ENCODE data around the gene STPG4. TPM values are rescaled to one million over a fixed set of nuclear protein-coding genes. Genes with fewer than 3 reads are reported as not detected.

STPG4 gene
- total RNA-seq, 1 experiment from 2014 or later, result 0.13 TPM

GRCh38 chr2:47080888-47081301 is 74.2 kb downstream of the STPG4 start:
- H3K79me1 ChIP-seq (ENCODE audit: insufficient read depth, low read depth, low read length, poor library complexity, severe bottlenecking), result no peaks in the 10 kb centered on the region
- H3K4me1 Mint-ChIP-seq, result peaks cover 40 to 57% of the 10 kb centered on the region in 2 experiments

More at GRCh38 chr2:47080888-47081301, 74.2 kb downstream of the STPG4 start:
- Histone ChIP-seq H3K9me3 (ENCODE audit: control insufficient read depth, low read depth, low read length) (no peaks in the 10 kb centered on the region), H3K4ac (ENCODE audit: low read depth, low read length) (no peak overlapping the region), H2BK15ac (ENCODE audit: low read depth, low read length) (no peak overlapping the region), H2AFZ (ENCODE audit: low read length) (no peak overlapping the region), H4K20me1 (ENCODE audit: control insufficient read depth, insufficient read depth, insufficient read length) (no peaks in the 10 kb centered on the region), H2BK20ac (ENCODE audit: low read depth, low read length, poor library complexity, severe bottlenecking) (no peak overlapping the region), H2BK12ac (ENCODE audit: insufficient read length, low read depth, low read length) (no peak overlapping the region), H2BK5ac (ENCODE audit: insufficient read length, low read length) (no peak overlapping the region), H3K9ac (ENCODE audit: extremely low read depth, insufficient read length, low read length) (no peak overlapping the region), H3K27ac (ENCODE audit: insufficient read length, low read depth, low read length) (no peak overlapping the region), H3K23ac (ENCODE audit: insufficient read length, low read depth, low read length) (no peak overlapping the region), H4K5ac (ENCODE audit: insufficient read length, low read depth, low read length) (no peak overlapping the region), H3K27me3 (ENCODE audit: insufficient read depth, low read length) (no peaks in the 10 kb centered on the region), H4K91ac (ENCODE audit: insufficient read length, low read depth, low read length) (no peak overlapping the region), H3K14ac (ENCODE audit: insufficient read depth, low read length) (no peak overlapping the region; the same call in 1 of the 2 replicates), H4K8ac (replicated peaks; ENCODE audit: insufficient read length, low read depth, low read length) (no peak overlapping the region), H2AK5ac (ENCODE audit: insufficient read length, low read length) (no peak overlapping the region), H2BK120ac (ENCODE audit: low read depth, low read length, poor library complexity, severe bottlenecking) (no peak overlapping the region), H3K23me2 (ENCODE audit: insufficient read length, low read depth, low read length, poor library complexity, severe bottlenecking) (no peaks in the 10 kb centered on the region), H3T11ph (ENCODE audit: low read length) (no peak overlapping the region), H3K18ac (ENCODE audit: insufficient read length, low read depth, low read length) (no peak overlapping the region), H3K4me1 (ENCODE audit: insufficient read depth, low read length) (peaks cover 16% of the 10 kb centered on the region; the same call in 1 of the 2 replicates), H3K4me2 (ENCODE audit: insufficient read depth, insufficient read length, low read length) (no peak overlapping the region), H3K79me2 (ENCODE audit: insufficient read depth, low read length) (no peaks in the 10 kb centered on the region), H3K56ac (ENCODE audit: insufficient read length, low read depth, low read length) (no peak overlapping the region)
- Mint-ChIP-seq H3K4me3 (no peak overlapping the region), H3K27ac (no peak overlapping the region), H3K9me3 (no peaks in the 10 kb centered on the region), H3K36me3 (ENCODE audit: insufficient read depth in 1 of 3, low read depth in 3 of 3) (no peaks in the 10 kb centered on the region; a peak in 1 of 7 replicates), H3K27me3 (ENCODE audit: low read depth) (peaks cover 6% of the 10 kb centered on the region)
- TF ChIP-seq CTCF (conservative IDR thresholded peaks at IDR 0.05), result no peak
- DNase-seq, result no peak
- whole genome bisulfite sequencing (ENCODE audit: extremely low coverage, insufficient read length, low lambda C conversion rate), result no CpG with 5 or more reads among the region's 7 CpGs
